C4-2B (cell line): ENCODE measurements around the gene BARD1.

Source experiments
- H3K27ac ChIP-seq: fragments of 450-650 bp; 2 replicates; pipeline ENCODE4 v1.5.1; 2017
- CTCF ChIP-seq: fragments of 450-650 bp; conservative IDR thresholded peaks from 2 replicates; pipeline ENCODE4 v1.5.1; 2017; ENCODE audit warnings: mild to moderate bottlenecking
- ZFX ChIP-seq: fragments of 450-650 bp; IDR thresholded peaks from 2 replicates; pipeline ENCODE4 v1.6.1; 2017

Gene BARD1

DNA sequence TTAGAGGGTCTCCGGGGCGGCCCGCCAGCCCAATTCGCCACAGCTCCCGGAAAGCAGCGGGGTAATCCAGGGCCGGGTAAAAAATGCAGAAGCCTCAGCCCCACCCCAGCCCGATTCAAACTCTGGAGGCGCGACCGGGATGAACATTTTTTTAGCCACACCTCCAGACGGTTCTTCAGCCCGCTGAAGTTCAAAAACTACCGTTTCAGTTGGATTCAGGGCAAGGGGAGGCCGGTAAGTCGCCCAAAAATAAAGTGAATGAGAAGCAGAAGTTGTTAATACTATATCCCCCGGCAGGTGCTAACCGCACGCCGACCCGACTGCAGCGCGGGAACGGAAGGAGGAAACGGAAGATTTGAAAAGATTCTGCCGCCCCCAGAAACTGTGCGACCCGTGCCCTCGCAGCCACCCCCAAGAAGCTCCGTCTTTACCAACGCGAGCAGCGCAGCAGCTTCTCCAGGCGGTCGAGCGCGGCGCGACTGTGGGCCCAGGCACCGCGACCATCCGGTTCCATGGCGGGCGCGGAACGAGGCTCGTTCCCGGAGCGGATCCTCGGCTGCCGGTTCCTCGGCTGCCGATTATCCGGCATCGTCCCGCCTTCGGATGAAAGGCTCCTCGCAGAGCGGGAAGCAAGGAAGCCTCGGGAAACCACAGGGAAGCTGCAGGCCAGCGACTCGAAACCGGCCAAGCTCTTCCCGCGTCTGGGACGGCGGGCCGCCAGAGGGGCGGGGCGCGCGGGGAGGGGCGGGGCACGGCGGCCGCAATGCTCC is at the start of gene BARD1:
Gene BARD1 (minus strand): TSS at position 703 of the 770 bp plus-strand sequence. CDS start 114 bp downstream, at position 589.
- TF ChIP-seq CTCF (no peak), ZFX (peak; percentile 67)
- H3K27ac ChIP-seq: peak within 1 kb of the TSS; percentile 98

- H3K27ac ChIP-seq: no peak overlapping the region
These were observed 46.7 kb upstream of the BARD1 start for GRCh38 chr2:214856137-214856536.

DNA sequence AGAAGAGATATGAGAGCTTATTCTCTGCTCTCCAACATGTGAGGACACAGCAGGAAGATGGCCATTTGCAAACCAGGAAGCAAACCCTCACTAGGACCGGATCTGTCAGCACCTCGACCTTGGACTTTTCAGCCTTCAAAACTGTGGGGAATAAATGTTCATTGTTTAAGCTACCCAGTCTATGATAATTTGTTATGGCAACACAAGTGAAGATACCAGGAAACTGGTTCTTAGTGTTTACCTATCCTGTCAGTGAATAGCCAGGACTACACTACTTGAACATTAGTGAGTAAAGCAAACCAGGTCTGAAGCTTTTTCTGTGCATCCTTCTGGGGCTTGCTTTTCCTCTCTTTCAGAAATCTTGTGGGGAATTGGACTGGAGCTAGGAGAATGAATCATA is 44.4 kb upstream of the BARD1 start:
- TF ChIP-seq ZFX (no peak), CTCF (no peak)
- H3K27ac ChIP-seq: no peak overlapping the region

More at GRCh38 chr2:214856137-214856536, 46.7 kb upstream of the BARD1 start:
- no peak for TF ChIP-seq CTCF
- no peak for TF ChIP-seq ZFX

- no peak overlapping the region for H3K27ac ChIP-seq
- TF ChIP-seq CTCF: no peak
- TF ChIP-seq ZFX: no peak
These were observed 34.3 kb upstream of the BARD1 start for GRCh38 chr2:214843823-214844222.

DNA sequence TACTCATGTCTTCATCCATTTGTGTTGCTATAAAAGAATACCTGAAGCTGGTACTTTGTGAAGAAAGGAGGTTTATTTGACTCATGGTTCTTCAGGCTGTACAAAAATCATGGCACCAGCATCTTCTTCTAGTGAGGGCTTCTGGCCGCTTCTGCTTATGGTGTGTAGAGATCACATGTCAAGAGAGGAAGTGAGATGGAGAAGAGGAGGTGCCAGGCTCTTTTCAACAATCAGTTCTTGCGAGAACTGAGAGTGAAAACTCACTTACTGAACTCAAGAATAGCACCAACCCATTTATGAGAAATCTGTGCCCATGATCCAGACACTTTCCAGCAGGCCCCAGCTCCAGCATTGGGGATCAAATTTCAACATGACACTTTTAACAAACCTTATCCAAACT is 30.0 kb upstream of the BARD1 start:
- H3K27ac ChIP-seq: no peak overlapping the region
- TF ChIP-seq CTCF (no peak), ZFX (no peak)

GRCh38 chr2:214837466-214837865 is 28.0 kb upstream of the BARD1 start:
- no peak overlapping the region for H3K27ac ChIP-seq
- no peak for TF ChIP-seq ZFX
- no peak for TF ChIP-seq CTCF

- TF ChIP-seq CTCF: no peak
- no peak for TF ChIP-seq ZFX
- no peak overlapping the region for H3K27ac ChIP-seq
These were observed 27.1 kb upstream of the BARD1 start for GRCh38 chr2:214836568-214836967.
